ENCODE measurements around the gene MUCL1. TPM values are rescaled to one million over a fixed set of nuclear protein-coding genes. Genes with fewer than 3 reads are reported as not detected.

The MUCL1 gene
- total and polyA plus RNA-seq, 2 donors (not counting 3 experiments of a cell fraction or from before 2014, with no cell fraction given) = not detected

- ChIA-PET POLR2A (no interaction called here), CTCF (no interaction called here)
- Histone ChIP-seq H3K4me3 (replicated peaks in 1 of 3; ENCODE audit: insufficient read depth in 1 of 3, low read depth in 1 of 3, low read length in 3 of 3) (no peak overlapping the region), H3K27ac (ENCODE audit: insufficient read depth, low read depth, low read length) (no peak overlapping the region), H3K4me1 (ENCODE audit: control insufficient read depth, extremely low read depth, insufficient read depth, low read length) (no peaks in the 10 kb centered on the region), H3K4me2 (ENCODE audit: insufficient read depth, low read length) (no peak overlapping the region), H2AFZ (ENCODE audit: low read depth, low read length) (no peak overlapping the region), H3K9me1 (replicated peaks; ENCODE audit: control insufficient read depth, extremely low read depth, insufficient read depth, low read length) (no peaks in the 10 kb centered on the region), H3K79me2 (ENCODE audit: control insufficient read depth, insufficient read depth, low read length) (no peaks in the 10 kb centered on the region), H3K36me3 (ENCODE audit: control insufficient read depth in 2 of 2, extremely low read depth in 1 of 2, insufficient read depth in 2 of 2, low read length in 2 of 2) (no peaks in the 10 kb centered on the region), H3K9ac (replicated peaks; ENCODE audit: extremely low read depth, insufficient read depth, low read length) (no peak overlapping the region), H3K9me3 (replicated peaks; ENCODE audit: control insufficient read depth, insufficient read depth, low read length) (no peaks in the 10 kb centered on the region), H3K27me3 (ENCODE audit: control insufficient read depth in 2 of 2, insufficient read depth in 2 of 2, low read length in 2 of 2) (peaks cover 3 to 17% of the 10 kb centered on the region in 2 experiments), H4K20me1 (replicated peaks; ENCODE audit: control insufficient read depth, extremely low read depth, insufficient read depth, low read length) (no peaks in the 10 kb centered on the region)
- intact Hi-C loops (cut with micrococcal nuclease) = no loop called here
- no TSS peak for BruUV-seq (replicated peaks)
- FAIRE-seq = no peak
- dilution Hi-C loops (cut with MboI; ENCODE audit: extremely low pct_ligation_motif_present, low sequenced_read_pairs) = no loop called here
- no peak for TF ChIP-seq EZH2 (IDR thresholded peaks at IDR 0.05; ENCODE audit: borderline replicate concordance, low read depth, low read length, severe bottlenecking)
- TF ChIP-seq JUN (IDR thresholded peaks at IDR 0.05; ENCODE audit: borderline replicate concordance, insufficient read depth, insufficient read length, low read depth) = no peak
- no peak for TF ChIP-seq GATA2 (IDR thresholded peaks at IDR 0.05; ENCODE audit: insufficient read depth, insufficient read length, low read depth, low read length)
- no peak for TF ChIP-seq CTCF (IDR thresholded peaks at IDR 0.05; ENCODE audit: extremely low read depth in 1 of 2, insufficient read depth in 1 of 2, low read depth in 1 of 2, low read length in 2 of 2)
- no peak for TF ChIP-seq POLR2AphosphoS5 (IDR thresholded peaks at IDR 0.05; ENCODE audit: insufficient read depth, low read depth, low read length)
- no peak for TF ChIP-seq MAX (IDR thresholded peaks at IDR 0.05; ENCODE audit: insufficient read depth, insufficient read length)
- no peak for TF ChIP-seq POLR2A (IDR thresholded peaks at IDR 0.05; ENCODE audit: low read depth, low read length)
- TF ChIP-seq MYC (IDR thresholded peaks at IDR 0.05; ENCODE audit: low read depth, low read length) = no peak
- no peak for TF ChIP-seq FOS (IDR thresholded peaks at IDR 0.05; ENCODE audit: borderline replicate concordance, insufficient read depth, low read length)
- DNase-seq (ENCODE audit: low read depth, low spot score) = no peak
Measured at GRCh38 chr12:54858562-54858961, 4.2 kb downstream of the MUCL1 start.
